GM21381 (cell line): ENCODE results near the gene LIPC.

ENCODE experiments used
- ATAC-seq: cut with Tn5 transposase; IDR thresholded peaks from one replicate; pipeline ENCODE4 v1.9.1; 2021; ENCODE audit warnings: mild to moderate bottlenecking, moderate library complexity; ENCODE audit not compliant: unreplicated experiment

Gene LIPC

GRCh38 chr15:58405865-58406264 is 25.9 kb upstream of the LIPC start:
- no peak for ATAC-seq

- no peak for ATAC-seq
Measured at GRCh38 chr15:58406811-58407210, 25.0 kb upstream of the LIPC start.

- no peak for ATAC-seq
Measured at GRCh38 chr15:58407236-58407775, 24.5 kb upstream of the LIPC start.

- ATAC-seq: no peak
Measured at GRCh38 chr15:58407778-58408177, 24.0 kb upstream of the LIPC start.

GRCh38 chr15:58409861-58410260 is 21.9 kb upstream of the LIPC start:
- no peak for ATAC-seq

GRCh38 chr15:58410353-58410752 is 21.4 kb upstream of the LIPC start:
- no peak for ATAC-seq

- no peak for ATAC-seq
Measured at GRCh38 chr15:58413253-58413652, 18.5 kb upstream of the LIPC start.

- ATAC-seq: no peak
Measured at GRCh38 chr15:58415636-58416035, 16.2 kb upstream of the LIPC start.

- ATAC-seq: no peak
Measured at GRCh38 chr15:58416963-58417362, 14.8 kb upstream of the LIPC start.

- ATAC-seq: no peak
Measured at GRCh38 chr15:58418135-58418534, 13.7 kb upstream of the LIPC start.

GRCh38 chr15:58419803-58420524 is 11.8 kb upstream of the LIPC start:
- no peak for ATAC-seq

GRCh38 chr15:58420579-58421043 is 11.2 kb upstream of the LIPC start:
- no peak for ATAC-seq

GRCh38 chr15:58423205-58423604 is 8.6 kb upstream of the LIPC start:
- ATAC-seq: no peak

- ATAC-seq: no peak
Measured at GRCh38 chr15:58423831-58424608, 7.8 kb upstream of the LIPC start.

GRCh38 chr15:58424722-58425121 is 7.1 kb upstream of the LIPC start:
- no peak for ATAC-seq

- ATAC-seq: no peak
Measured at GRCh38 chr15:58425185-58425584, 6.6 kb upstream of the LIPC start.

- ATAC-seq: no peak
Measured at GRCh38 chr15:58425834-58426233, 6.0 kb upstream of the LIPC start.

GRCh38 chr15:58426501-58426900 is 5.3 kb upstream of the LIPC start:
- no peak for ATAC-seq

GRCh38 chr15:58427987-58428386 is 3.8 kb upstream of the LIPC start:
- ATAC-seq: no peak

- ATAC-seq: no peak
Measured at GRCh38 chr15:58430224-58430787, 1.5 kb upstream of the LIPC start.

GRCh38 chr15:58432401-58432800 is 610 bp downstream of the LIPC start:
- no peak for ATAC-seq
